Inferior parietal cortex (tissue), 1 donor: ENCODE results near the gene RERE.
"Not testable (repeated sequence)": the region's sequence is repeated elsewhere in the genome, so short reads cannot be mapped to it uniquely, and the experiment has no call there.

Experiments used
- DNase-seq: peaks from one replicate; pipeline ENCODE4 v3.0.0-alpha.2; 2016; ENCODE audit errors: extremely low spot score

Gene RERE

DNA sequence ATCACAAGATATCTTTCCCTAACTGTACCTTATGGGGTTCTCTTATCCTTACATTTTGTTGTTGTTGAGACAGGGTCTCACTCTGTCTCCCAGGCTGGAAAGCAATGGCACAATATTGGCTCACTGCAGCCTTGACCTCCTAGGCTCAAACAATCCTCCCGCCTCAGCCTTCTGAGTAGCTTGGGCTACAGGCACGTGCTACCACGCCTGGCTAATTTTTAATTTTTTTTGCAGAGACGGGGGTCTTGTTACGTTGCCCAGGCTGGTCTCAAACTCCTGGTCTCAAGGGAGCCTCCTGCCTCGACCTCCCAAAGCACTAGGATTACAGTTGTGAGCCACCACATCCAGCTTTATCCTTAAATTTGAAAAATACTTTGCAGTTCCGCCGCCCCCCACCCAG lies 10.4 kb downstream of the RERE start:
- DNase-seq = no peak

DNA sequence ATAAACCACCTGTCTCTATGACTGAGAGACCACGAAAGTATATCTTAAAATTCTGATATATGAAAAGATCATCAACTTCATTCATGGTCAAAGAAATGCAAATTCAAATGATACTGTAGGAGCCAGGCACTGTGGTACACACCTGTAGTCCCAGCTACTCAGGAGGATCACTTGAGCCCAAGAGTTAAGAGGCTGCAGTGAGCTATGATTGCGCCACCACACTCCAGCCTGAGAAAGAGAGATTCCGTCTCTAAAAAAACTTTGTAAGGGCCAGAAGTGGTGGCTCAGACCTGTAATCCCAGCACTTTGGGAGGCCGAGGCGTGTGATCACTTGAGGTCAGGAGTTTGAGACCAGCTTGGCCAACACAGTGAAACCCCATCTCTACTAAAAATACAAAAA lies 17.0 kb downstream of the RERE start:
- DNase-seq = no peak

DNA sequence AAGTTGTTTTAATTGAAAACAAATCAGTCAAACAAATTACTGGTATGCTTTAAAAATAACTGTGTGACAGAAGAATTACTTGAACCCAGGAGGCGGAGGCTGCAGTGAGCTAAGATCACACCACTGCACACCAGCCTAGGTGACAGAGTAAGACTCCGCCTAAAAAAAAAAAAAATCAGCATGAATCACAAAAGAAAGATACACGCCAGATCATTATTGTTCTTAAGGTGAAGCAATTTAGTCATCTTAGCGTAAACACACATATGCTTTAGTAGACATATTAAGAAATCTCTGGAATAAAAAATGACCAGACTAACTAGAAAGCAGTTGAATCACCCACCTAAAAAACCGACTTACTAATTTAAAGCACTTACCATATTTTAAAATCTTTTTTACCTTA lies 20.2 kb downstream of the RERE start:
- DNase-seq = no peak

DNA sequence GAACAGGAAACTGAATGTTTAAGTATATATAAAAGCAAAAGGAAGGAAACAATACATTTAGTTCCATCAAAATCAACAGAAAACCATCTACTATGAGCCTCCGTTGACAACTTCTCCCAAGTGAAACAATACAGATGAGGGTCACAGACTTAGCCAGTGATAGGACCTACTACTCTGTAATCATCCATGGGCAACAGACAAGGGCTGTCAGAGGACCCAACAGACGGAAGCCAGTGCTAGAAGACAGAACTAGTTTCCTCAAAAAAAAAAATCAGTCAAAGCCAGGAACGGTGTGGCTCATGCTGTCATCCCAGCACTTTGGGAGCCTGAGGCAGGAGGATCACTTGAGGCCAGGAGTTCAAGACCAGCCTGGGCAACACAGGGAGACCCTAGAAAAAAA lies 20.6 kb downstream of the RERE start:
- no peak for DNase-seq

DNA sequence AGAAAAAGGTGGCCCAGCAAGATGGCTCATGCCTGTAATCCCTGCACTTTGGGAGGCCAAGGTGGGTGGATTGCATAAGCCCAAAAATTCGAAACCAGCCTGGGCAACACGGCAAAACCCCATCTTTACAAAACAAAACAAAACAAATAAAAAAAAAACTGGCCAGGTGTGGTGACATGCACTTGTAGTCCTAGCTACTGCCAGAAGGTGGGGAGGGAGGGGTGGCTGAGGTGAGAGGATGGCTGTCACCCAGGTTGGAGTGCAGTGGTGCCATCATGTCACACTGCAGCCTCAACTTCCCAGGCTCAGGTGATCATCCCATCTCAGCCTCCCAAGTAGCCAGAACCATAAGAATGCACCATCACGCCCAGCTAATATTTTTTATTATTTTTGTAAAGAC lies 22.8 kb downstream of the RERE start:
- DNase-seq = no peak

DNA sequence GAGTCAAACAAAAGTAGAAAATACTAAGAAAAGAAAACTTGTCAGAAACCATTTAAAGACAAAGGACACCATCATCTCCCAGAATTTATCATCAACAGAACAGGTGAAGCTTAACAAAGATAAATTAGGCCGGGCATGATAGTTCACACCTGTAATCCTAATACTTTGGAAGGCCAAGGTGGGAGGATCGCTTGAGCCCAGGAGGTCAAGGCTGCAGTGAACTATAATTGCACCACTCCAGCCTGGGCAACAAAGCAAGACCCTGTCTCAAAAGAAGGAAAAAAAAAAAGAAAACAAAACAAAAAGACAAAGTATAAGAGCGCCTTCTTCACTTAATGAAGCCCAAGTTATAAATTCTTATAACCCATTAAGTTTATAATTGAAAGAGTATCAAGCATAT lies 25.6 kb downstream of the RERE start:
- DNase-seq = no peak

DNA sequence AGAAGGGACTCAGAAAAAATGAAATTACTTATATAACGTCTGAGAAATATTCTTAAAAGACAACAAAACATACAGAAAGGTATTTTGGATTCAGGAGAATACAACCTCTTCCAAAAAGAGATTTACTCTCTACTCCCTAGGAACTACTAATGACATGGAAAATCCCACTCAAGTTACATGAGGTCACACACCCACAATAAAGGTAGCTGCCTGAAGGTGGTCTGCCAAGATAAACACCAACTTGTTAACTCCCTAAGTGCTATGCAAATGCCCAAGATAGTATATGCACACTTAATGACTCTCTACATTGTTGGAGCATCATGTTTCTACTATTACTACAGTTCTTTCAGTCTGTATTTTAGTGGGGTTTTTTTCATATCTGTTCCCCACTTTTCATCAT lies 26.5 kb downstream of the RERE start:
- DNase-seq = no peak

DNA sequence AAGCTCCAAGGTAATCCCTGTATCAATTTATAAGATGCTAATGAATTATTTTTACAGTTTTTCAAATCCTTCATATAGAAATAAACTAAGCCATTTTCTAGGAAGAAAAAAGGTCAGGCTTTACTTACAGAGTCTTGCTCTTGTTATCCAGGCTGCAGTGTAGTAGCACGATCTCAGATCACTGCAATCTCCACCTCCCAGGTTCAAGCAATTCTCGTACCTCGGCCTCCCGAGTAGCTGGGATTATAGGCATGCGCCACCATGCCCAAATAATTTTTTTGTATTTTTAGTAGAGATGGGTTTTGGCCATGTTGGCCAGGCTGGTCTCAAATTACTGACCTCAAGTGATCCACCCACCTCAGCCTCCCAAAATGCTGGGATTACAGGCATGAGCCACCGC lies 27.0 kb downstream of the RERE start:
- DNase-seq = no peak

DNA sequence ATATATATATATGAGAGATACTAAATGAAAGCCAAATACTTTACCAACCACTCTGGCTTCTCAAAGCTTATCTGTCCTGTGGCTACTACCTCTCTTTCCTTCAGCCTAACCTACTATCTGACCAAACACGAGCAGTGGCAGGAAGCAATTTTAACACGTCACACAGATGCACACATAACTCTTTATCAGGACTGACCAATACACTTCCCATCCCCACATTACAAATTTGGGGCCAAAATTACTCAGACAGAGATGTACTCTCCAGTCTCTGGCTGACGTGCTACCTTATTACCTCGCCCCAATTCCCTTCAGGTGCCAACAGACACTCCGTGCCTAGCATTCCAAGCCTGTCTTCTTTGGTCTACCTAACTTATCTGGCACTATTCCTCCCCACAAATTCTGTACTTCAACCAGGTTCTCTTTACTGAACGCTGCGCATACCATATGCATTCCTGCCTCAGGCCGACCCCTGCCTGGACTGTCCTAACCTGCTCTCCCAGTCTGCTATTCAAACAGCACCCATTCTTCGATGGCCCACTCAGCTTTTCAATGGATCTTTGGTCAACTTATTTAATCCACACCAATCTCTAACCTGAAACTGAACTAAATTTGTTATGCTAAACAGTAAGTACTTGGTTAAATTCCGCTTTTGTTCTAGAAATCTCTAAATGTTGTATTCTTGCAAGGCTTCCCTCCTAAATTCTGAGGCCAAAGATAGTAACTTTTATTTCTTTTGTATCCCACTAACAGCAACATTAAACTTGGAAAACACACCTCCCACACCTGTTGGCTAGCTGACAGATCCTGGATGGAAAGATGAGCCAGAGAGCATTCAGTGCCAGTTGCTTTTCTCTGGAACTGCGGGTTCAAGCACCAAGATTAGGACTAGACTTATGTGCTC lies 27.9 kb downstream of the RERE start:
- no peak for DNase-seq

DNA sequence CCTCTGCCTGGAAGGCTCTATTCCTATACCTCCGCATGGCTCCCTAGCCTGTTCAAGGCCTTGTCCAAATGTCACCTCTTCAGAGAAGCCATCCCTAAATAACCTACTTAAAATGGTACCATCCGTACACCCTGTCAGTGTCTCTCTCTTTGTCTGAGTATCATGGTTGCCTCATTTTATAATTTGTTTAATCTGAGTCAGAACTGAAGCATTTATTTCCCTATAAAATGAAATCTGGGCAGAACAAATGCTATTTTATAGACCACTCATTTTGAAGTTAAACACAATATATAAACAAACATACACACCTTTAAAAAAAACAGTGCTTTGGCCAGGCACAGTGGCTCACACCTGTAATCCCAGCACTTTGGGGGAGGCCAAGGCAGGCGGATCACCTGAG lies 30.2 kb downstream of the RERE start:
- DNase-seq = no peak

DNA sequence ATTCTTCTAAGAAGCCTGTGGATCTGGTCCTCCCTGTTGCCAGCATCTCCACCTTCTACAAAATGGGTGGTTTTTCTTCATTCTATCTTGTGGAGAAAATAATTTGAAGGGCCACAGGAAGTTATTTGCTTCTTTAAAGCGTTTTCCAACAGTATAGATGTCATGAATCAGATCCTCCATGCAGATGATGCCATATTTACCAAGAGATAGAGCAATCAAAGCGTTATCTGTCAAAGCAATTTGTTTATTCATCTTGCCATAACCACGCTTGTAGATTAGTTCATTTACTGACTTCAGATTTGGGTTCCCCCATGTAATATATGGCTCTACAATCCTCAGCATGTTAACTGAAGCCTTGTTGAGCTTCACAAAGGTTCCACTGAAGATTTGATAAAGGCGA lies 31.2 kb downstream of the RERE start:
- DNase-seq = not testable (repeated sequence)

DNA sequence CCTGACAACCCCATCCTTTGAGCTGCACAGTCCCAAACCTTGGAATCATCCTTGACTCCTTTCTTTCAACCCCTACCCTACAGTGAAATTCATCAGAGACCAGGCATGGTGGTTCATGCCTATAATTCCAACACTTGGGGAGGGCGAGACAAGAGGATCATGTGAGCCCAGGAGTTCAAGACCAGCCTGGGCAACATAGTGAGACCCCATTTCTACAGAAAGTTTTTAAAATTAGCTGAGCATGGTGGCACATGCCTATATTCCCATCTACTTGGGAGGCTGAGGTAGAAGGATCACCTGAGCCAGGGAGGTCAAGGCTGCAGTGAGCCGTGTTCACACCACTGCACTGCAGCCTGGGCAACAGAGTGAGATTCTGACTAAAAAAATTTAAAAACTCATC lies 34.5 kb downstream of the RERE start:
- no peak for DNase-seq

DNA sequence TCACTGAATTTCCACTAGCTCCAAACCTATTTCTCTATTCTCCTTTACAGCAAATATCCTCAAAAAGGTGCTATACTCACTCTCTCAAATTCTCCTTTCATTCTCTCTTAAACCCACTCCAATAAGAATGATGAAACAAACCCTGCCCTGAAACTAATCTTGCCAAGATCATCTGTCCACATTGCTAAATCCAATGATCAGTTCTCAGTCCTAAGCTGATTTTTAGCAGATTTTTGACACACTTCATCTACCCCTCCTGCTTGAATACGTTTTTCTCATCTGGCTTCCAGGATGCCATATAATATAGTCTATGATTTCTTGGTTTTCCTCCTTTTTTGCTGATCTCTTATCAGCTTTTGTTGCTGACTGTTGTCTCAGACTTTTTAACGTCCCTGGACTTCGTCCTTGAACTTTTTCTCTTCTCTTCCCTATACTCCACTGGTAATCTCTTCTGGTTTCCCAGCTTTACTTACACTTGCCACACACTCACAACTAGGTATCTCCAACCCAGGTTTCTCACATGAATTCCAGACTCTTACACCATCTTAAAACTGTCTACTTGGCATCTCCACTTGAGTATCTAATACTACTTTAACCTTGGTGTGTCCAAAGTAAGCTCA lies 35.3 kb downstream of the RERE start:
- DNase-seq = no peak

DNA sequence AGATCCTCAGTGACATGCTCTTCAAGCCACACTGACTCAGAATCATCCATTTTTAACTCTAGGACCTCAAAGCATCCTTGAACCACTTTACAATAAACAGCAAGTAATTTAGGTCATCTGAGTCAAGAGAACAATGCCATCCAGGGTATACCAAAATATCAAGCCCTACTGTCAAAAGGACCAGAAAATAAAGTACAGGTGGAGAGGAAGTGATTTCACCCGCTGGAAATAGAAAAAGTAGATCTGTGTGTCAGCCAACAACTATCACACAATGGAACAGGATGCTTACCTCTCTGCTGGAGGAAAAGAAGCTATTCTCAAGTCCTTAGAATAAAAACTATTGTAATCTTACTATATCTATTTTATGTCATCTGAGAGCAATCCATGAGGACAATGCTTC lies 37.0 kb downstream of the RERE start:
- no peak for DNase-seq

DNA sequence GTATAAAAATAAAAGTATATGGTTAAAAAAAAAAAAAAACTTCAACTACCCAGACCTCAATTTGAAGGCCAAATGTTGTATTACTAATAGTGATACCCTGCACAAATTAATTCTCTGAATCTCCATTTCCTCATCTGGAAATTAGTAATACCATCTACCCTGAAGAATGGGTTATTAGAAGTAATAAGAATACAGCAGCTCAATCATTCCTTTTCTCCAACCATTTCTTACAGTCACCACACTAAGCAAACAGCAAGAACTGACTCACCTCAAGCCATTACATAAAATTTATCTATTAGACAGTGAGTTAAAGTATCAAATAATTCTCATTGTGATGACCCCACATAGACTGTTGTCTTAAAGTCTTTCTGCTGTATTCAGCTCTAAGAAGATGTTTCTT lies 39.6 kb downstream of the RERE start:
- DNase-seq = no peak

DNA sequence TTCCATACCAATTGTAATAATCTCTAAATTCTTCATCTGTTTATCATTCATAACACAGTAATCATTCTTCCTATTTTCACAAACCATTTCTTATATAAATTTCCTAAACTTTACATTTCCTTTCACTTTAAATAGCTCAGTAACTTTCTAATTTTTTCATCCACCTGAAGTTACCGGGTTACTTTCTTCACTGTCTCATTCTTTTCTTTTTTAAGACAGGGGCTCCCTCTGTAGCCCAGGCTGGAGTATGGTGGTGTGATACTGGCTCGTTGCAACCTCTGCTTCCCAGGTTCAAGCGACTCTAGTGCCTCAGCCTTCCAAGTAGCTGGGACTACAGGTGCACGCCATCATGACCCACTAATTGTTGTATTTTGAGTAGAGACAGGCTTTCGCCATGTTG lies 41.3 kb downstream of the RERE start:
- DNase-seq = no peak

DNA sequence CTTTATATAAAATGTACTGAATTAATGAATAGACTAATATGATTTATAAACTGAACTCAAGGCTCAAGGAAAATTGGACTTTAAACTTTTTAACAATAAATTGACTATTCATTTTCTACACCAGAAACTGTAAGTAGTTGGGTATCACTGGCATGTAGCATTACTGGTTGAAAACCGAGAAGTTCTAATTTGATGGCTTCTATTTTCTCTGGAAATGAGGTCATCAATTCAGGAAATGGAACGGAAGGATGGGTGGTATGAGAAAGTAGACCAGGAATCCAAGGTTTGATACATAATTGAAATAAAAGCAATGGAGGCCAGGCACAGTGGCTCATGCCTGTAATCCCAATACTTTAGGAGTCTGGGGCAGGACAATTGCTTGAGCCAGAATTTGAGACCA lies 50.4 kb downstream of the RERE start:
- no peak for DNase-seq

DNA sequence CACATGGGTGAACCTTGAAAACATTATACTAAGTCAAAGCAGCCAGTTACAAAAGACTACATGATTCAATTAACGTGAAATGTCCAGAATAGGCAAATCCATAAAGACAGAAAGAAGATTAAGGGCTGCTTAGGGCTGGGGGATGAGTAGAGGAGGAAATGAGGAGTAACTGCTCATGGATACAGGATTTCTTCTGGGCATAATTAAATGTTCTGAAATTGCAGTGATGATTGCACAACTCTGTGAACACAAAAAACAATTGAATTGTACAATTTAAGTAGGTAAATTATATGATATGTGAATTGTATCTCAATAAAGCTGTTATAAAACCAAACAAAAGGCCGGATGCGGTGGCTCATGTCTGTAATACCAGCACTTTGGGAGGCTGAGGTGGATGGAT lies 52.2 kb downstream of the RERE start:
- no peak for DNase-seq

DNA sequence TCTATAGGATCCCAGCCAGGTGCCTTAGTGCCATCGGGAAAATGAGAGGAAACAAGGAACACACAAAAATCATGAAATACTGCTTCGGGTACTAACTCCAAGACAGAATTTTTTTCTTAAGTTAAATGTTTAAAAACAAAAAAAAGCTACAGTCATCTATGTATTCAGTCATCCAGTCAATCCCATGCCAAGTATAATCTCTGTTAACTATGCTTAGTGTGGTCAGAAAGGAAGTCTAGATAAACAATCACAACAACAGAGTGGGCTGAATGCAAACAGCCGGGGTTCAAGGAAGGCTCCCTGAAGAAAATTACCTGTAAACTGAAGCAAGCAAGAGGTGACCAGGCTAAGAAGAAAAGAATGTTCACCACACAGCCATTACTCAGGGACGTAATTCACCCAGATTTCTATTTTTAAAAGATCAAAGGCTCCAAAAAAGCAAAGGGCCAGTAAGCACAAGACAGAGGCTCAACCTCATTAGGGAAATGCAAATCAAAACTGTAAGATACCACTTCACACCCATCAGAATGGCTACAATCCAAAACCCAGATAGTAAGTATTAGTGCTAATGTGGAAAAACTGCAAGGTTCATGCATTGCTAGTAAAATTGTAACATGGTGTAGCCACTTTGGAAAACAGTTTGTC lies 53.0 kb downstream of the RERE start:
- DNase-seq = no peak

DNA sequence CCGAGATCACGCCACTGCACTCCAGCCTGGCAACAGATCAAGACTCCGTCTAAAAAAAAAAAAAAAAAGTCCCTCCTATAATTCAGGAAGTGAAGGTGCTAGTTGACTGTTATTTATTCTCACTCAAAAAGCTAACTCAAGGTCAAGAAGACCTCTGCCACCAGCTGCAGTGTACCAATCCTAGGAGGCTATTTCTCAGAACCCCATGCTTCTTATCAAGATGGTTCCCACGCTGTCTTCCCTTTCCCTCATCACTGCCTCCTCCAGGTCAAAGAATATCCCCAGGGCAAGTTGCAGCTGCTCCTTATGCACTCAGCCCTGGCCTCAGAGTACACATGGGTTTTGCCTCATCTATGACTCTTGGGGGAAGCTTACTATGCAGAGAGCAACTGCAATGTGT lies 53.6 kb downstream of the RERE start:
- no peak for DNase-seq

DNA sequence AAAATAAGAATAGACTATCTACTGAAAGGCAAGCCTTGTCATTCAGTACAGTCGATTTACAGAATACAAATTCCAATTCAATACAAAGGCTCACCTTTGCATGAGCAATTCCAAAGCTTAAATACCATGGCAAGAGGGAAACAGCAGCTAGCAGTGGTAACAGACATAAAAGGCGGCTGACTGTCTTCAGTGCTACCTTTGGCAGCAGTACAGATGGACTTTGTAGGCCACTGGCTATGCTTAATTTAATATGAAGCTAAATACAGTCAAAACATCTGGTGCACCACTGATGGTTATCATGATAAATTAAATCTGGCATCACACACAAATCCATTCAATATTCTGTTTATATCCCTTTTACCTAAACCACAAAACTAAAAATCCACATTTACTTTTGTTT lies 62.4 kb downstream of the RERE start:
- DNase-seq = no peak

DNA sequence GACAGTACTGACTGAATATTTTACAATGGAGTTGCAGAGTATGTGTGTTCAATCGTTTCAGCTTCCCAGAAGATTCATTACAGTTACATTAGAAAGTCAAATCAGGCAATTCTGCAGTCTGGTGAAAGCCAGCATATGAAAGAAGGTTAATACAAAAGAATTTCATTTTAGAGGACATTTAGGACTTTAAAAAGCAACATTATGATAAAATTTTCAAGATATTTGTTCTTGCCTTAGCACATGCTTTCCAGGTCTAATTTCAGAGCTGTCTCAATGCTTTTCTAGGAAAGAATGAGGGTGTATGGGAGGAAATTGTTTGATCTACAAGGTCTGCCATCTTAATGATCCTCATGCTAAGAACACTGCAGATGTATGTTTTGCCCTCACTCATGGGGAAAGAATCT lies 63.2 kb downstream of the RERE start:
- no peak for DNase-seq

DNA sequence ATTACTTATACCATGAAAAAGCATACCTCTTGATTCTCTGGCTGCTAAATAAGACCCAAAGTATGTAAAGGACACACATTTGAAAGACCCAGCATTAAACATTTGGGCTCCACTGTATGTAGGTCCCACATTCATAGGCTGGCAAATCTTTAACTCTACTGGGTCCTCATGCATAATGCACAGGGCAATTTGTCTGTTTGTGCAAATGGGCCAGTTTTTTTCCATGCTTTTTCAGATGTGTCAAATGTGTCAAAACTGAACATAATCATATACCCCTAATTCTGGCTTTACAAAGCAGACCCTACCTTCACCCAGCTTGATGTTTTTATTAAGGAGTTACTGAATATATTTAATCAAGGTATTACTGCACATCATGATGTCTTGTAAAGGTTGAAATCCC lies 63.7 kb downstream of the RERE start:
- DNase-seq = no peak
